AG04449 (cell line): Measurements from ENCODE around the gene FBXO10.

Experiments used
- CTCF ChIA-PET: fragments of 350-600 bp; formaldehyde crosslinking; extraction: SDS; loops from one replicate; lab custom pipeline; 2021; ENCODE audit warnings: antibody characterized with exemption; lab: Yijun Ruan, JAX
- POLR2A ChIA-PET: fragments of 400-600, 350-600 bp; formaldehyde crosslinking; extraction: SDS; loops from one replicate; lab custom pipeline; 2020; ENCODE audit warnings: antibody characterized with exemption, inconsistent platforms; lab: Yijun Ruan, JAX
- DNase-seq: peaks from one replicate; pipeline ENCODE4 v3.0.0-alpha.2; 2010; ENCODE audit warnings: low read depth, low spot score
- H3K4me3 ChIP-seq: 2 replicates; pipeline ENCODE4 v1.5.1; 2011; ENCODE audit warnings: low read depth, mild to moderate bottlenecking, control low read depth, low read length
- TF ChIP-seq, protein P1 (sequence below): IDR thresholded peaks from one replicate; pipeline ENCODE4 v1.5.1; 2011; ENCODE audit warnings: mild to moderate bottlenecking, moderate library complexity, low read length, control low read depth, inconsistent platforms; ENCODE audit not compliant: insufficient read depth; ENCODE audit errors: missing control alignments

The FBXO10 gene

DNA sequence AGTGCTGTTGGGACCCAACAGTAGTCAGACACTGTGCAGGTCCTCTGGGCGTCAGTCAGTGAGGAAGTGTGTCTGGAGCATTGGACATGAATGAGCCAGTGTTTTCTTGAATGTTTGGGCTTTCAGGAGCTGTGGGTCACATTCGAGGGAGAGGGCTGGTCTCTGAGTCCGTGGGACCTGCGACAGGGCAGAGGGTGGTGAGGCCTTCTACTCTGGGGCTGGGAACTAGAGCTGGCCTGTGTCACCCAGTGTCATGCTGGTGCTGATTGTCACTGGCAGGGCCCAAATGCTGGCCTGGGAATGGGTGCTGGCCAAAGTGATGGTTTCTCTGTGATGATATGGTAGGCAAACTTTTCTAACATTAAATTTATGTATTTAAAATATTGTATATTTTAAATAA, 80.2 kb downstream of the FBXO10 start:
- H3K4me3 ChIP-seq = no peak overlapping the region
- CTCF ChIA-PET = interaction anchor here (0.8 to 0.9 kb wide), 2 partner anchors 10 to 15 kb away, joined by 4 to 6 read pairs; partner anchors contain the start of gene POLR1E
- DNase-seq = no peak
- POLR2A ChIA-PET = interaction anchor here (1.9 kb wide), 1 partner anchor 9 kb away, joined by 6 read pairs; no protein-coding TSS in a partner anchor
- TF ChIP-seq, protein P1, sequence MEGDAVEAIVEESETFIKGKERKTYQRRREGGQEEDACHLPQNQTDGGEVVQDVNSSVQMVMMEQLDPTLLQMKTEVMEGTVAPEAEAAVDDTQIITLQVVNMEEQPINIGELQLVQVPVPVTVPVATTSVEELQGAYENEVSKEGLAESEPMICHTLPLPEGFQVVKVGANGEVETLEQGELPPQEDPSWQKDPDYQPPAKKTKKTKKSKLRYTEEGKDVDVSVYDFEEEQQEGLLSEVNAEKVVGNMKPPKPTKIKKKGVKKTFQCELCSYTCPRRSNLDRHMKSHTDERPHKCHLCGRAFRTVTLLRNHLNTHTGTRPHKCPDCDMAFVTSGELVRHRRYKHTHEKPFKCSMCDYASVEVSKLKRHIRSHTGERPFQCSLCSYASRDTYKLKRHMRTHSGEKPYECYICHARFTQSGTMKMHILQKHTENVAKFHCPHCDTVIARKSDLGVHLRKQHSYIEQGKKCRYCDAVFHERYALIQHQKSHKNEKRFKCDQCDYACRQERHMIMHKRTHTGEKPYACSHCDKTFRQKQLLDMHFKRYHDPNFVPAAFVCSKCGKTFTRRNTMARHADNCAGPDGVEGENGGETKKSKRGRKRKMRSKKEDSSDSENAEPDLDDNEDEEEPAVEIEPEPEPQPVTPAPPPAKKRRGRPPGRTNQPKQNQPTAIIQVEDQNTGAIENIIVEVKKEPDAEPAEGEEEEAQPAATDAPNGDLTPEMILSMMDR = no peak

GRCh38 chr9:37495571-37495970, 80.6 kb downstream of the FBXO10 start:
- TF ChIP-seq, protein P1 = no peak
- ChIA-PET POLR2A (interaction anchor here (1.9 kb wide), 1 partner anchor 8 kb away, joined by 6 read pairs; no protein-coding TSS in a partner anchor), CTCF (interaction anchor here (0.8 to 1.0 kb wide), 4 partner anchors 8 to 15 kb away, joined by 3 to 6 read pairs (median 4); partner anchors contain the start of gene POLR1E)
- no peak for DNase-seq
- H3K4me3 ChIP-seq = no peak overlapping the region

DNA sequence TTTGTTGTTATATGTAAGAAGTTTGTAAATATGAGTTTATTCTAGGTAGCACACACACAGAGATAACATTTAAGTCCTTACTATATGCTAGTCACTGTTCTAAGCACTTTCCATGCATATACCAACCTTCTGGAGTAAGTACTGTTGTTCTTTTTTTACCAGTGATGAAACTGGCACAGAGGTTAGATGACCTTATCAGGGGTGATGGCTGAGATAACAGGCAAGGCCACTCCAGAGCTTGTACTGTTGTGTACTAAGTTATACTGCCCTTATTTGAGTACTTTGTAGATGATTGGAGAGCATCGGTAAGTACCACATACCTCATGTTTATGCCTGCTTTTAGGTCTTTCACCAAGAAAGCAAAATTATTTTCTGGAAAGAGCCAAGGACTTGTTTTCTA, 84.2 kb downstream of the FBXO10 start:
- no peak overlapping the region for H3K4me3 ChIP-seq
- no peak for DNase-seq
- ChIA-PET POLR2A (no interaction called here), CTCF (no interaction called here)
- TF ChIP-seq, protein P1 = no peak

GRCh38 chr9:37486616-37487548, 89.3 kb downstream of the FBXO10 start:
- TF ChIP-seq, protein P1 = no peak
- DNase-seq = peak; percentile 87
- POLR2A ChIA-PET = interaction anchor here (0.7 to 1.6 kb wide), 5 partner anchors 9 to 89 kb away, joined by 3 to 7 read pairs (median 4); partner anchors contain the start of gene FBXO10
- peak overlapping the region; percentile 89 for H3K4me3 ChIP-seq
- CTCF ChIA-PET = interaction anchor here (0.7 to 2.4 kb wide), 8 partner anchors 8 to 948 kb away, joined by 3 to 8 read pairs (median 3); partner anchors contain the start of gene FBXO10

DNA sequence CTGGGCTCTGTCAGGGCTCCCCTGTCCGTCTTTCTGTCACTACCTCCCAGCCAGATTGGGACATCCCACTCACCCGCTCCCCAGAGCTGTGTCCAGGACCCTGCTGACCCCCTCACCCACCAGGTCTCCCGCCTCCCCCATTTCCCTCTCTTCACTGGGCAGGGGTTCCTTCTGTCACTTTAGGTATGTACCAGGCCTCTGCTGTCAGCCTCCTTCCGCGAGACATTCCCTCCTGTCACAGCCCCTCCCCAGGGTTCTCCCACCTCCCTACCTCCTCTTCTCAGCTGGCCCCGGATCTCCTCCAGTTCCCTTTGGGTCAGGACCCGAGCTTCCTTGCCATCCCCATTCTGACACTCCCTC, 89.9 kb downstream of the FBXO10 start:
- ChIA-PET POLR2A (interaction anchor here (0.9 to 1.6 kb wide), 3 partner anchors 9 to 21 kb away, joined by 3 to 6 read pairs (median 4); partner anchors contain the start of gene ZBTB5), CTCF (interaction anchor here (0.7 to 2.4 kb wide), 7 partner anchors 9 to 777 kb away, joined by 3 to 8 read pairs (median 3); partner anchors contain the start of gene FBXO10)
- TF ChIP-seq, protein P1 = no peak
- H3K4me3 ChIP-seq = peak overlapping the region; percentile 89
- DNase-seq = no peak
